Measurements from ENCODE around the gene NPC1.
"Not testable (repeated sequence)": the region's sequence is repeated elsewhere in the genome, so short reads cannot be mapped to it uniquely, and the experiment has no call there.

Gene NPC1

GRCh38 chr18:23574611-23575308 is 11.5 kb downstream of the NPC1 start:
- DNase-seq (ENCODE audit: low spot score): no peak

GRCh38 chr18:23573626-23574431 is 12.5 kb downstream of the NPC1 start:
- no peak for DNase-seq (ENCODE audit: low spot score)

- no peak for DNase-seq (ENCODE audit: low spot score)
Measured at GRCh38 chr18:23573020-23573419, 13.3 kb downstream of the NPC1 start.

- DNase-seq (ENCODE audit: low spot score): no peak
Measured at GRCh38 chr18:23572570-23572969, 13.7 kb downstream of the NPC1 start.

GRCh38 chr18:23572012-23572411 is 14.3 kb downstream of the NPC1 start:
- no peak for DNase-seq (ENCODE audit: low spot score)

- DNase-seq (ENCODE audit: low spot score): no peak
Measured at GRCh38 chr18:23570912-23571504, 15.3 kb downstream of the NPC1 start.

GRCh38 chr18:23569299-23570063 is 16.8 kb downstream of the NPC1 start:
- DNase-seq (ENCODE audit: low spot score): no peak

GRCh38 chr18:23568281-23569138 is 17.8 kb downstream of the NPC1 start:
- DNase-seq (ENCODE audit: low spot score): no peak

GRCh38 chr18:23567671-23568070 is 18.6 kb downstream of the NPC1 start:
- no peak for DNase-seq (ENCODE audit: low spot score)

- DNase-seq (ENCODE audit: low spot score): no peak
Measured at GRCh38 chr18:23565916-23566547, 20.3 kb downstream of the NPC1 start.

- no peak for DNase-seq (ENCODE audit: low spot score)
Measured at GRCh38 chr18:23563377-23564043, 22.8 kb downstream of the NPC1 start.

GRCh38 chr18:23560186-23560585 is 26.1 kb downstream of the NPC1 start:
- DNase-seq (ENCODE audit: low spot score): no peak

- not testable (repeated sequence) for DNase-seq (ENCODE audit: low spot score)
Measured at GRCh38 chr18:23557511-23557910, 28.8 kb downstream of the NPC1 start.

- no peak for DNase-seq (ENCODE audit: low spot score)
Measured at GRCh38 chr18:23556145-23556780, 30.0 kb downstream of the NPC1 start.

GRCh38 chr18:23553887-23554286 is 32.4 kb downstream of the NPC1 start:
- DNase-seq (ENCODE audit: low spot score): no peak

- DNase-seq (ENCODE audit: low spot score): no peak
Measured at GRCh38 chr18:23552505-23552904, 33.8 kb downstream of the NPC1 start.

- no peak for DNase-seq (ENCODE audit: low spot score)
Measured at GRCh38 chr18:23551978-23552377, 34.3 kb downstream of the NPC1 start.

- no peak for DNase-seq (ENCODE audit: low spot score)
Measured at GRCh38 chr18:23550898-23551297, 35.4 kb downstream of the NPC1 start.

GRCh38 chr18:23548719-23549118 is 37.6 kb downstream of the NPC1 start:
- no peak for DNase-seq (ENCODE audit: low spot score)

GRCh38 chr18:23548275-23548674 is 38.0 kb downstream of the NPC1 start:
- DNase-seq (ENCODE audit: low spot score): no peak

Measured in D341Med (cell line).